K562 (cell line): ENCODE measurements around the gene ANKS1A. TPM values are rescaled to one million over a fixed set of nuclear protein-coding genes. Genes with fewer than 3 reads are reported as not detected.

Experiments
- BRF2 ChIP-seq: IDR thresholded peaks from 3 replicates; pipeline ENCODE4 v1.6.1; 2011; ENCODE audit warnings: borderline replicate concordance, mild to moderate bottlenecking; ENCODE audit not compliant: insufficient read length, insufficient read depth
- E2F8 ChIP-seq: fragments of 450-650 bp; IDR thresholded peaks from 2 replicates; pipeline ENCODE4 v1.7.1; 2018; ENCODE audit warnings: mild to moderate bottlenecking, low read depth; ENCODE audit not compliant: partially characterized antibody
- MNT ChIP-seq, 2 experiments: fragments of 450-650 bp; conservative IDR thresholded peaks; 2 replicates each; pipeline ENCODE4 v1.6.1; 2017; ENCODE audit warnings: mild to moderate bottlenecking in 2 of 2, moderate library complexity in 2 of 2
- REST ChIP-seq, 2 experiments: fragments of 450-650 bp; formaldehyde crosslinking in 1 of 2; IDR thresholded peaks; 2 replicates each; pipeline versions ENCODE4 v1.4.0 to v1.6.1; 2014 to 2020; ENCODE audit warnings: mild to moderate bottlenecking in 2 of 2, borderline replicate concordance in 1 of 2, low read depth in 1 of 2
- RNF219 ChIP-seq: fragments of 250-450 bp; sonication (Bioruptor Pico); IDR thresholded peaks from 2 replicates; pipeline ENCODE4 v1.5.0; 2022; ENCODE audit warnings: mild to moderate bottlenecking
- SIN3A ChIP-seq, 2 experiments: fragments of 150-350 bp in 1 of 2; IDR thresholded peaks; 2 replicates each; pipeline ENCODE4 v1.6.1; 2011 to 2016; ENCODE audit warnings: borderline replicate concordance in 2 of 2, low read depth in 2 of 2, low read length in 2 of 2, mild to moderate bottlenecking in 2 of 2, moderate library complexity in 2 of 2; ENCODE audit not compliant: control insufficient read depth in 1 of 2
- TCF3 ChIP-seq: sonication (generic); formaldehyde crosslinking; IDR thresholded peaks from 2 replicates; pipeline ENCODE4 v1.4.0; 2020; ENCODE audit warnings: mild to moderate bottlenecking, missing genetic modification reagents
- TEAD4 ChIP-seq, 2 experiments: sonication (generic) in 1 of 2; formaldehyde crosslinking in 1 of 2; IDR thresholded peaks; 2 replicates each; pipeline versions ENCODE4 v1.6.1 to v1.8.0; 2012 to 2022; ENCODE audit warnings: borderline replicate concordance in 1 of 2, inconsistent platforms in 1 of 2, low read length in 1 of 2, mild to moderate bottlenecking in 1 of 2, missing genetic modification reagents in 1 of 2
- ZEB2 ChIP-seq: fragments of 450-650 bp; IDR thresholded peaks from 2 replicates; pipeline ENCODE4 v1.6.1; 2016
- ZNF133 ChIP-seq: fragments of 250-450 bp; sonication (Bioruptor Pico); IDR thresholded peaks from 2 replicates; pipeline ENCODE4 v1.4.0; 2020; ENCODE audit warnings: mild to moderate bottlenecking
- polyA plus RNA-seq, 8 experiments: library from polyadenylated mRNA; depleted of rRNA in 4 of 8; stranded (reverse) in 5 of 8; unstranded in 3 of 8; fragments of >200 nt; fragmentation: Nextera tagmentation in 2 of 8; fragmentation: Illumina TruSeq in 1 of 8; extraction: Ambion mirVana in 2 of 8; extraction: Trizol in 1 of 8; gene quantifications; 2 replicates each; pipeline versions ENCODE4 v1.2.1 to v1.2.3, GENCODE V29; 2011 to 2014; ENCODE audit warnings: inconsistent platforms in 1 of 8, missing spikeins in 1 of 8
- total RNA-seq, 7 experiments: library from RNA; depleted of rRNA in 6 of 7; stranded (reverse); fragments of >200 nt in 6 of 7; fragmentation: Illumina TruSeq in 2 of 7; extraction: Trizol in 2 of 7; gene quantifications; 2 replicates each; pipeline versions ENCODE4 v1.2.1 to v1.2.3, GENCODE V29; 2011 to 2021; ENCODE audit warnings: low replicate concordance in 1 of 7

The ANKS1A gene
- total and polyA plus RNA-seq, 9 of the 15 experiments (the other 6 are each of a cell fraction or from before 2014, with no cell fraction given), result 1.1 to 13.8 (median 5.3) TPM

GRCh38 chr6:34859951-34860350, 29.1 kb upstream of the ANKS1A start (continued):
- TF ChIP-seq REST (IDR thresholded peaks at IDR 0.05; ENCODE audit: borderline replicate concordance) (peak; percentile 82), REST (CRISPR knock-in tag; IDR thresholded peaks at IDR 0.05; ENCODE audit: low read depth) (no peak), BRF2 (no peak), ZNF133 (CRISPR knock-in tag) (no peak), E2F8 (no peak), TEAD4 (IDR thresholded peaks at IDR 0.05; ENCODE audit: low read length) (peak; percentile 36; the same call in 1 of the 2 replicates), TEAD4 (CRISPR knock-in tag; IDR thresholded peaks at IDR 0.05; ENCODE audit: borderline replicate concordance) (no peak), TCF3 (CRISPR knock-in tag) (peak; percentile 58), MNT (conservative IDR thresholded peaks at IDR 0.05) (no peak), ZEB2 (no peak), RNF219 (no peak), SIN3A (IDR thresholded peaks at IDR 0.05; ENCODE audit: borderline replicate concordance in 2 of 2, control insufficient read depth in 1 of 2, low read depth in 2 of 2, low read length in 2 of 2) (no peak)
